Colonic mucosa (tissue), 4 donors: ENCODE data around the gene PLCL2. TPM values are rescaled to one million over a fixed set of nuclear protein-coding genes. Genes with fewer than 3 reads are reported as not detected.

Source experiments
- DNase-seq: peaks from one replicate; pipeline ENCODE4 v3.0.0-alpha.2; 2020
- H3K27ac ChIP-seq: fragments of 200-600 bp; one replicate; pipeline ENCODE4 v1.8.0; 2021
- H3K27me3 ChIP-seq: fragments of 200-600 bp; one replicate; pipeline ENCODE4 v1.8.0; 2021
- H3K36me3 ChIP-seq: fragments of 200-600 bp; one replicate; pipeline ENCODE4 v1.8.0; 2021
- H3K4me1 ChIP-seq: fragments of 200-600 bp; one replicate; pipeline ENCODE4 v1.8.0; 2021; ENCODE audit warnings: mild to moderate bottlenecking
- H3K4me3 ChIP-seq: fragments of 200-600 bp; one replicate; pipeline ENCODE4 v1.8.0; 2021
- H3K9ac ChIP-seq, 2 donors: one replicate each; pipeline ENCODE4 v1.7.0; 2013; ENCODE audit warnings: control low read depth in 2 of 2, low read depth in 2 of 2, low read length in 2 of 2
- H3K9me3 ChIP-seq: fragments of 200-600 bp; one replicate; pipeline ENCODE4 v1.8.0; 2021
- intact Hi-C: fragments of 100-400 bp; cut with DNase I; formaldehyde crosslinking; loops from one replicate; pipeline ENCODE4 v1.14.1; 2022
- total RNA-seq, 2 donors: library from RNA; stranded (reverse); fragmentation: NEBNext Ultra II Directional in 1 of 2; extraction: Animal tissue kit (Norgen Biotek cat#: 25700) in 1 of 2; gene quantifications; one replicate each; pipeline ENCODE4 v1.2.1, GENCODE V29; 2021
- TF ChIP-seq, protein P1 (sequence below): fragments of 200-600 bp; IDR thresholded peaks from one replicate; pipeline ENCODE4 v1.8.0; 2022; ENCODE audit warnings: antibody characterized with exemption, mild to moderate bottlenecking
- donor health status: healthy.
- donor health status: DM: no; HTN: no; CAD: no.
- donor health status: DM: no; HTN: no; CAD: no.

Gene PLCL2
- total RNA-seq, 2 donors from 2014 or later, result 12.3 to 15.0 TPM

DNA sequence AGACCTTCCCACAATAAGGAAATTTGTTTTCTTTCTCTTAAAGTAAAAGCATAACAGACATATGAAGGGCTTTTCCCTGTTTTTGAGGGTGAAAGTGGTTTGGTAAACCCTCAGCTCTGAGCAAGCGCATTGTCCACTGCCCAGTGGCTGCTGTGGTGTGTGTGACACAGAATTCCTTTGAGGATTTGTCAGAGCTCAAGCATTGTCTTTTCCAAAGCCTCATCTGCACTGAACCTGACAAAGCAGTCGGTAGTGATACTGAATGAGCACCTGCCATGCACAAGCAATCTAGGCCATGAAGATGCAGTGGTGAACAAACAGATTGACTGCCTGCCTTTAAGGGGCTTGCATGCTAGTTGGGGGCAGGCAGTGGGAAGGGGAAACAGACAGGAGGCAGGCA, 128.3 kb downstream of the PLCL2 start:
- H3K27ac ChIP-seq, result no peak overlapping the region
- no peaks in the 10 kb centered on the region for H3K27me3 ChIP-seq
- no peak for DNase-seq
- TF ChIP-seq, protein P1, sequence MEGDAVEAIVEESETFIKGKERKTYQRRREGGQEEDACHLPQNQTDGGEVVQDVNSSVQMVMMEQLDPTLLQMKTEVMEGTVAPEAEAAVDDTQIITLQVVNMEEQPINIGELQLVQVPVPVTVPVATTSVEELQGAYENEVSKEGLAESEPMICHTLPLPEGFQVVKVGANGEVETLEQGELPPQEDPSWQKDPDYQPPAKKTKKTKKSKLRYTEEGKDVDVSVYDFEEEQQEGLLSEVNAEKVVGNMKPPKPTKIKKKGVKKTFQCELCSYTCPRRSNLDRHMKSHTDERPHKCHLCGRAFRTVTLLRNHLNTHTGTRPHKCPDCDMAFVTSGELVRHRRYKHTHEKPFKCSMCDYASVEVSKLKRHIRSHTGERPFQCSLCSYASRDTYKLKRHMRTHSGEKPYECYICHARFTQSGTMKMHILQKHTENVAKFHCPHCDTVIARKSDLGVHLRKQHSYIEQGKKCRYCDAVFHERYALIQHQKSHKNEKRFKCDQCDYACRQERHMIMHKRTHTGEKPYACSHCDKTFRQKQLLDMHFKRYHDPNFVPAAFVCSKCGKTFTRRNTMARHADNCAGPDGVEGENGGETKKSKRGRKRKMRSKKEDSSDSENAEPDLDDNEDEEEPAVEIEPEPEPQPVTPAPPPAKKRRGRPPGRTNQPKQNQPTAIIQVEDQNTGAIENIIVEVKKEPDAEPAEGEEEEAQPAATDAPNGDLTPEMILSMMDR, result no peak
- intact Hi-C loops, result no loop called here
- no peaks in the 10 kb centered on the region for H3K36me3 ChIP-seq
- H3K9ac ChIP-seq, result no peak overlapping the region
- H3K9me3 ChIP-seq, result no peaks in the 10 kb centered on the region
- H3K4me3 ChIP-seq, result no peak overlapping the region
- H3K4me1 ChIP-seq, result peaks cover 8% of the 10 kb centered on the region

DNA sequence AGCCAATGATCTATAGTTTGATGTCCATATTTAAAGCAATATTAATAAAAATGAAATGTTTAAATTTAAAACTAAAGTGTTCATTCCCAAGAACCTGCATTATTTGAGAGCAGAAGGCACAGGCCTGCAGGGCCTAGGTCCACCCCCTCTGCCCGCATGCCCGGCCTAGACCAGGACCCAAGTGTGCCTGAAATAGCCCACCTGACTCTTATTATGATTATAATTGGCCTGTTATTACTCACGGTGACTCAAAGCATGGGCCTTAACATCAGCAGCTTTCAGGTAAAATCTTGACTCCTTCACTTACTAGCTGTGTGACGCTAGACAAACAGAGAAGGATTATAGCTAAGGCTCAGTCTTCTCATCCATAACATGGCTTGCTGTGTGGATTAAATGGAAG, 128.8 kb downstream of the PLCL2 start:
- intact Hi-C loops, result no loop called here
- no peaks in the 10 kb centered on the region for H3K27me3 ChIP-seq
- no peaks in the 10 kb centered on the region for H3K9me3 ChIP-seq
- TF ChIP-seq, protein P1, result no peak
- H3K27ac ChIP-seq, result no peak overlapping the region
- DNase-seq, result no peak
- H3K9ac ChIP-seq, result no peak overlapping the region
- H3K36me3 ChIP-seq, result no peaks in the 10 kb centered on the region
- peaks cover 8% of the 10 kb centered on the region for H3K4me1 ChIP-seq
- H3K4me3 ChIP-seq, result no peak overlapping the region

DNA sequence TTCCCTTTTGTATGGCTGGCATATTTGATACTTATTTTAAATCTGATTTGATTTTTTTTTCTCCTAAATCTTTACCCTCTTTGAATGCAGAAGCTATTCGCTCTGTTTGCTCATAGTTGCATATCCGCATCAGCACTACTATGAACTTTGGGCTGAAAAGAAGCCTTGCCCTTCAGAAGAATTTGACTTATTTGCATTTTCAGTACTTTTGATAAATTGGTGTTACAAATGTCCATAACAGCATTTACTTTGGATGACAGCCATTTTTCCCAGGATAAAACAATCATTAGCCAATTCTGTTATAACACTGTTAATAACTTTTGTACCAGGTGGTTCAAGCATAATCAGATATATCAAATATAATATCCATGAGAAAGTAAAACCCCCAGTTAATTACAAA, 129.5 kb downstream of the PLCL2 start:
- Histone ChIP-seq H3K27me3 (no peaks in the 10 kb centered on the region), H3K9me3 (no peaks in the 10 kb centered on the region), H3K9ac (no peak overlapping the region), H3K4me3 (no peak overlapping the region), H3K4me1 (peaks cover 8% of the 10 kb centered on the region), H3K27ac (no peak overlapping the region), H3K36me3 (no peaks in the 10 kb centered on the region)
- TF ChIP-seq, protein P1, result no peak
- intact Hi-C loops, result no loop called here
- no peak for DNase-seq

DNA sequence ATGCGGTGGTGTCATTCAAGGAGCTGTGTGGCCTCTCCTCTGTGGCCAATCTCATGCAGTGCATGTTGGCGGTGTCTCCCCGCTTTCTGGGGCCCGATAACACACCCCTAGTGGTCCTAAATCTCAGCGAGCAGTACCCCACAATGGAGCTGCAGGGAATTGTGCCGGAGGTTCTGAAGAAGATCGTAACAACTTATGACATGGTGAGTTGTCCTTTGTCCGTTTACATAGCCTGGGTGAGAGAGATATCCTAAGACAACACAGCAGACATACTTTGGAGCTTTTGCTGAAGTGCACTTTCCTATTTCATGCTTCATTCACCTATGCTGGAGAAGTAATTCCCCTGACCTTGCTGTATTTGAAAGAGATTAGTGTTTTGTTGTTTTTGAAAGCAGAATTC, 130.0 kb downstream of the PLCL2 start:
- intact Hi-C loops, result no loop called here
- Histone ChIP-seq H3K9ac (no peak overlapping the region), H3K4me1 (peaks cover 8% of the 10 kb centered on the region), H3K4me3 (no peak overlapping the region), H3K27ac (no peak overlapping the region), H3K36me3 (no peaks in the 10 kb centered on the region), H3K27me3 (no peaks in the 10 kb centered on the region), H3K9me3 (no peaks in the 10 kb centered on the region)
- DNase-seq, result no peak
- TF ChIP-seq, protein P1, result no peak

DNA sequence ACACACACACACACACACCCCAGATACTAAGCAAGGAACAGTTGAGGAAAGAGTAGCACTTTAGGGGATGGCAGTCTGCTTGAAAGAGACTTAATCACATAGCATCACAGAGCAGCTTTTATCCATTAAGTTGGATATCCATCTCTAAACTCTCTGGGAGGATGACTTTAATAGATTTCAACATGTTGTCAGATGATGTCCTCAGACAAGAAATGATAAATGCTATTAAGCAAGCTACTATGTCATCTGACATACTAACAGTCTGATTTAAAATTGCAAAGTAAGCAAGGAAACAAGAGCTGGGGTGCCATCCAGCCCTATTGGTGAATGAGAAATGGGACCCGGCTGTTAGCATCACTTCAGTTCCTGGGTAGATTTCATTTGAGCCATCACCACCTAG, 136.9 kb downstream of the PLCL2 start:
- Histone ChIP-seq H3K9ac (no peak overlapping the region), H3K36me3 (no peaks in the 10 kb centered on the region), H3K9me3 (no peaks in the 10 kb centered on the region), H3K27me3 (no peaks in the 10 kb centered on the region), H3K4me1 (no peaks in the 10 kb centered on the region), H3K27ac (no peak overlapping the region), H3K4me3 (no peak overlapping the region)
- intact Hi-C loops, result no loop called here
- DNase-seq, result no peak
- TF ChIP-seq, protein P1, result no peak
